Pons (tissue), 1 donor: ENCODE data around the gene DYNLT3.

Experiments used
- DNase-seq: peaks from one replicate; pipeline ENCODE4 v3.0.0-alpha.2; 2016; ENCODE audit warnings: low spot score

Gene DYNLT3

GRCh38 chrX:37840931-37841330 lies 6.4 kb downstream of the DYNLT3 start:
- no peak for DNase-seq

GRCh38 chrX:37834937-37835336 lies 12.4 kb downstream of the DYNLT3 start:
- DNase-seq: no peak

- no peak for DNase-seq
Observed at GRCh38 chrX:37830371-37830770, 17.0 kb downstream of the DYNLT3 start.

- DNase-seq: no peak
Observed at GRCh38 chrX:37829721-37830120, 17.6 kb downstream of the DYNLT3 start.

- DNase-seq: peak; percentile 45
Observed at GRCh38 chrX:37825215-37825842, 22.0 kb downstream of the DYNLT3 start.

GRCh38 chrX:37824491-37825214 lies 22.7 kb downstream of the DYNLT3 start:
- DNase-seq: no peak

- no peak for DNase-seq
Observed at GRCh38 chrX:37820646-37821045, 26.7 kb downstream of the DYNLT3 start.

GRCh38 chrX:37818031-37818430 lies 29.3 kb downstream of the DYNLT3 start:
- DNase-seq: no peak

GRCh38 chrX:37817579-37817978 lies 29.8 kb downstream of the DYNLT3 start:
- no peak for DNase-seq

- no peak for DNase-seq
Observed at GRCh38 chrX:37817176-37817575, 30.2 kb downstream of the DYNLT3 start.

GRCh38 chrX:37816766-37817165 lies 30.6 kb downstream of the DYNLT3 start:
- no peak for DNase-seq

GRCh38 chrX:37815366-37815765 lies 32.0 kb downstream of the DYNLT3 start:
- no peak for DNase-seq

GRCh38 chrX:37813570-37813969 lies 33.8 kb downstream of the DYNLT3 start:
- DNase-seq: no peak

- no peak for DNase-seq
Observed at GRCh38 chrX:37812110-37812509, 35.3 kb downstream of the DYNLT3 start.

- no peak for DNase-seq
Observed at GRCh38 chrX:37809970-37810369, 37.4 kb downstream of the DYNLT3 start.

GRCh38 chrX:37803057-37803456 lies 44.3 kb downstream of the DYNLT3 start:
- DNase-seq: no peak

- DNase-seq: no peak
Observed at GRCh38 chrX:37802028-37802427, 45.3 kb downstream of the DYNLT3 start.

GRCh38 chrX:37800717-37801116 lies 46.7 kb downstream of the DYNLT3 start:
- no peak for DNase-seq

GRCh38 chrX:37799936-37800335 lies 47.4 kb downstream of the DYNLT3 start:
- DNase-seq: no peak

GRCh38 chrX:37796805-37797204 lies 50.6 kb downstream of the DYNLT3 start:
- DNase-seq: peak; percentile 64

GRCh38 chrX:37796310-37796709 lies 51.1 kb downstream of the DYNLT3 start:
- no peak for DNase-seq
